Uterus (tissue), 4 donors: ENCODE results near the gene MARCKSL1. TPM values are rescaled to one million over a fixed set of nuclear protein-coding genes. Genes with fewer than 3 reads are reported as not detected.

ENCODE experiments used
- DNase-seq, 2 donors: peaks; one replicate each; pipeline ENCODE4 v3.0.0-alpha.2; 2019 to 2020
- H3K27ac ChIP-seq, 2 donors: fragments of 200-600 bp; sonication (generic); 1 replicate in 1 of 2; 2 replicates in 1 of 2; pipeline ENCODE4 v1.5.1; 2016 to 2018
- H3K27me3 ChIP-seq, 2 donors: fragments of 200-600 bp; sonication (generic); one replicate each; pipeline ENCODE4 v1.5.1; 2018 to 2019; ENCODE audit warnings: control low read depth in 1 of 2
- H3K36me3 ChIP-seq, 2 donors: fragments of 200-600 bp; sonication (generic); one replicate each; pipeline ENCODE4 v1.5.1; 2019; ENCODE audit warnings: control low read depth in 1 of 2
- H3K4me1 ChIP-seq, 2 donors: fragments of 200-600 bp; sonication (generic); one replicate each; pipeline ENCODE4 v1.5.1; 2018 to 2019; ENCODE audit warnings: control low read depth in 1 of 2
- H3K4me3 ChIP-seq, 2 donors: fragments of 200-600 bp; sonication (generic); 1 replicate in 1 of 2; 2 replicates in 1 of 2; pipeline ENCODE4 v1.5.1; 2018 to 2019; ENCODE audit warnings: mild to moderate bottlenecking in 1 of 2
- H3K9me3 ChIP-seq, 2 donors: fragments of 200-600 bp; sonication (generic); one replicate each; pipeline ENCODE4 v1.5.1; 2019; ENCODE audit warnings: control low read depth in 1 of 2
- POLR2A ChIP-seq, 2 donors: fragments of 450-650 bp; IDR thresholded peaks; one replicate each; pipeline ENCODE4 v1.6.1; 2016; ENCODE audit warnings: antibody characterized with exemption in 2 of 2, mild to moderate bottlenecking in 1 of 2, moderate library complexity in 1 of 2
- intact Hi-C: fragments of 100-400 bp; cut with DNase I; formaldehyde crosslinking; loops from one replicate; pipeline ENCODE4 v1.15.1; 2023; ENCODE audit warnings: low total_unique reads
- total RNA-seq, 4 donors: library from RNA; depleted of rRNA in 3 of 4; stranded (reverse); fragments of >200 nt in 3 of 4; gene quantifications; one replicate each; pipeline versions ENCODE4 v1.1.0 to v1.2.4, GENCODE V29; 2014 to 2023
- TF ChIP-seq, protein P1 (sequence below), 4 experiments: fragments of 200-600 bp in 2 of 4; fragments of 450-650 bp in 2 of 4; sonication (generic) in 2 of 4; IDR thresholded peaks; one replicate each; pipeline ENCODE4 v1.5.1; 2016 to 2019; ENCODE audit warnings: antibody characterized with exemption in 4 of 4, mild to moderate bottlenecking in 2 of 4, moderate library complexity in 1 of 4
- donor health status: DM: yes; HTN: yes; CAD: no.

Gene MARCKSL1
- total RNA-seq, 4 donors from 2014 or later, result 14.7 to 93.3 (median 53.0) TPM

DNA sequence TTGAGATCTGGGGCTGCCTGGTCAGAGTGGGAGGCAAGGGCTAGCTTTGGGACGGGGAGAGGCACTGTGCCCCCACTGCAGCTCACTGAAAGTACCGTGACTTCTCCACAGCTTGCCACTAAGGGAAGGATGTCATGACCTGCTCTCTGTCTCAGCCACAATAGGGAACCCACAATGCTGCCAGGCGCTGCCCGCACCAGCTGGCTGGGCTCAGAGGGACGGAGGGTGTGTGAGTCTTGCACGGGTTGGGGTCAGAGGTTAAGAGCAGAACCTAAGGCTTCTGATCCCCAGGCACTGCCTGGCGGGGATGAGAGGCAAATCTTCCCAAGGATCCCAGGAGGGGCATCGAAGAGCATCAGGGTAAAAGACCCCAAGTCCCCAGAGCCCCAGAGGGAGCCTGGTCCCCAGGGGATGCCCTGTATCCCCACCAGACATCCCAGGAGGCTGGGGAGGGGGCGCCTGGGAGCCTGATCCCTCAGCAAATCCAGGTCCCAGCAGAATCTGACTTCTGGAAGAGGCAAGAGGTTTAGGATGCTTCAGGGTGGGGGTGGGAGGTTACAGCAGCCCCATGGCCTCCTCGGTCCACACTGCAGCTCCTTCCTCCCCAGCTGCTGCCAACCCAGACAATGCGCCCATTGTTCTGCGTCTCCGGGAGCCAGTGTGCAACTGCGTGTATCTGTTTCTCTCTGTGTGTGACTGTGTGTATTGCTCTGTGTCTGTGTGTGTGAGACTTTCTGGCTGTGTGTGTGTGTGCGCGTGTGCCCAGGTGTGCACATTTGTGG lies 2.0 kb upstream of the MARCKSL1 start:
- Histone ChIP-seq H3K4me3 (no peak overlapping the region), H3K4me1 (peaks cover 0 to 4% of the 10 kb centered on the region in 2 donors), H3K27me3 (no peaks in the 10 kb centered on the region), H3K36me3 (no peaks in the 10 kb centered on the region), H3K9me3 (no peaks in the 10 kb centered on the region), H3K27ac (no peak overlapping the region)
- intact Hi-C loops, result no loop called here
- no peak for DNase-seq
- TF ChIP-seq, protein P1, sequence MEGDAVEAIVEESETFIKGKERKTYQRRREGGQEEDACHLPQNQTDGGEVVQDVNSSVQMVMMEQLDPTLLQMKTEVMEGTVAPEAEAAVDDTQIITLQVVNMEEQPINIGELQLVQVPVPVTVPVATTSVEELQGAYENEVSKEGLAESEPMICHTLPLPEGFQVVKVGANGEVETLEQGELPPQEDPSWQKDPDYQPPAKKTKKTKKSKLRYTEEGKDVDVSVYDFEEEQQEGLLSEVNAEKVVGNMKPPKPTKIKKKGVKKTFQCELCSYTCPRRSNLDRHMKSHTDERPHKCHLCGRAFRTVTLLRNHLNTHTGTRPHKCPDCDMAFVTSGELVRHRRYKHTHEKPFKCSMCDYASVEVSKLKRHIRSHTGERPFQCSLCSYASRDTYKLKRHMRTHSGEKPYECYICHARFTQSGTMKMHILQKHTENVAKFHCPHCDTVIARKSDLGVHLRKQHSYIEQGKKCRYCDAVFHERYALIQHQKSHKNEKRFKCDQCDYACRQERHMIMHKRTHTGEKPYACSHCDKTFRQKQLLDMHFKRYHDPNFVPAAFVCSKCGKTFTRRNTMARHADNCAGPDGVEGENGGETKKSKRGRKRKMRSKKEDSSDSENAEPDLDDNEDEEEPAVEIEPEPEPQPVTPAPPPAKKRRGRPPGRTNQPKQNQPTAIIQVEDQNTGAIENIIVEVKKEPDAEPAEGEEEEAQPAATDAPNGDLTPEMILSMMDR (IDR thresholded peaks at IDR 0.05), result no peak
- TF ChIP-seq POLR2A (IDR thresholded peaks at IDR 0.05), result no peak

DNA sequence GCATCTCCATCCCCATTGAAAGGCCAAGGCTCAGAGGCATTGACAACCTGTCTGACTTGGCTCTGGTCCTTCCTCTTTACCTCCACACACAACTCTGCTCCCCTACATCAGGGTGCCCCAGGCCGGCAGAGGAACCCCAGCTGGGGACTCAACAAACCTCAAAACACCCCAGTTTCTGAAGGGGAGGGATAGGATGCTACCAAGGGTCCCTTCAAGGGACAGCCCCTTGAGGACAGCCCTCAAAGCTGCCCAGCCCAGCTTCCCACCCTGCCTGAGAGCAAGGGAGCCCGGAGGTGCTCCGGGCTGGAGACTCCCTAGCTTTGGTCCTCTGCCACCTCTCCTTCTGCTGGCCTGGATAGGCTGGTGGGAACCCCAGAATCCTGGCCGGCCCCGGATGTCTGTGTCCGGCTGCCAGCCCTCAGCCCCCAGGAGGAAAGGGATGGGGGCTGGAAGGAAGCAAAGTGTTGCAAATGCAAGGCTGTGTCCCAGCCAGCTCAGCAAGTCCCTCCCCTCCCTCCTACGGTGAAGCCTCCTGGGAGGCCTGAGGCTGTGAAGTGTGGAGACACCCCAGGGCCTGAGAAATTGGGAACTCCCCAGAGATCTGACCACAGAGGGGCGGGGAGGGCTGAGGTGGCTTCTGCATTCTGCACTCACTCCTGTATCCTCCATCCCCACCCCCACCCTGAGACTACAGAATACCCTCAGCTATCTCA lies 1.1 kb upstream of the MARCKSL1 start:
- DNase-seq, result peak in 1 of 2 donors; percentile 30
- intact Hi-C loops, result no loop called here
- no peak for TF ChIP-seq POLR2A (IDR thresholded peaks at IDR 0.05)
- TF ChIP-seq, protein P1 (IDR thresholded peaks at IDR 0.05), result no peak
- Histone ChIP-seq H3K27ac (peak overlapping the region; percentile 72 to 82), H3K4me3 (no peak overlapping the region), H3K4me1 (peaks cover 0 to 4% of the 10 kb centered on the region in 2 donors), H3K36me3 (no peaks in the 10 kb centered on the region), H3K27me3 (no peaks in the 10 kb centered on the region), H3K9me3 (no peaks in the 10 kb centered on the region)

GRCh38 chr1:32336591-32336932 lies 529 bp upstream of the MARCKSL1 start:
- no peak for DNase-seq
- Histone ChIP-seq H3K4me1 (peaks cover 0 to 4% of the 10 kb centered on the region in 2 donors), H3K27ac (peak overlapping the region; percentile 72 to 82), H3K4me3 (peak overlapping the region; percentile 45 to 81), H3K27me3 (no peaks in the 10 kb centered on the region), H3K9me3 (no peaks in the 10 kb centered on the region), H3K36me3 (no peaks in the 10 kb centered on the region)
- TF ChIP-seq POLR2A (IDR thresholded peaks at IDR 0.05), result no peak
- TF ChIP-seq, protein P1 (IDR thresholded peaks at IDR 0.05), result no peak
- intact Hi-C loops, result no loop called here

- no peak for DNase-seq
- H3K4me3 ChIP-seq, result peak overlapping the region; percentile 45 to 81
- TF ChIP-seq POLR2A (IDR thresholded peaks at IDR 0.05), result no peak
- TF ChIP-seq, protein P1 (IDR thresholded peaks at IDR 0.05), result no peak
- intact Hi-C loops, result no loop called here
- H3K9me3 ChIP-seq, result no peaks in the 10 kb centered on the region
- no peaks in the 10 kb centered on the region for H3K36me3 ChIP-seq
- H3K4me1 ChIP-seq, result peaks cover 0 to 4% of the 10 kb centered on the region in 2 donors
- H3K27ac ChIP-seq, result peak overlapping the region; percentile 72 to 82
- no peaks in the 10 kb centered on the region for H3K27me3 ChIP-seq
Measured at GRCh38 chr1:32335535-32335789, 571 bp downstream of the MARCKSL1 start.

DNA sequence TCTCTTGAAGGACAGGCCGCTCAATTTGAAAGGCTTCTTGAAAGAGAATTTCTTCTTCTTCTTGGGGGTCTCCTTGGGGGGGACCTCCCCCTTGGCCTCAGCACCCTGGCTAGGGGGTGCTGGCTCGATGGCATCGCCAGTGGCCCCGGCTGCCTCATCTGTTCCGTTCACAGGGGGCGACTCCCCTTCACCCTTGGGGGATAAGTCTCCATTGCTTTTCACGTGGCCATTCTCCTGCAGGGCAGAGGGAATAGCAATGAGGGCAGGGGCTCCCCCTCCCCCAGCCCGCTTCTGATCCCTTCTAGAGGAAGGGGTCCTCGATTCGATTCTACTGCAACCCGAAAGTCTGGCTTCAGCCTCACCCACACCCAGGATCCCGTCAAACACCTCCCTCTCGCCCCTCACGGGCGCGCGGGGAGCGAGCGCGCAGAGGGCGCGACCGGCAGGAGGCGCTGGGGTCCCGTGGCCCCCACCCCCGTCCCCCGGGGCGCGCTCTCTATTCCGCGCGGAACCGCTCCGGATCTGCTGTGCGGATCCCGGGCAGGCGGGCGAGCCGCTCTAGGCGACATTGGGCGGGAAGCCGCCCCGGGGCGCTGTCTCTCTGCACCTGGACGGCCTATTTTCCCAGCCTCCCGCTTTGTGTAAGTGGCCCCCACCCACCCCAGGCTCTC lies 1.0 kb downstream of the MARCKSL1 start:
- intact Hi-C loops, result no loop called here

More for the DNA sequence above, 1.0 kb downstream of the MARCKSL1 start:
- Histone ChIP-seq H3K4me1 (peaks cover 0 to 4% of the 10 kb centered on the region in 2 donors), H3K4me3 (peak overlapping the region; percentile 45 to 81), H3K36me3 (no peaks in the 10 kb centered on the region), H3K9me3 (no peaks in the 10 kb centered on the region), H3K27me3 (no peaks in the 10 kb centered on the region), H3K27ac (peak overlapping the region; percentile 72 to 82)
- peak; percentile 58 to 62 for DNase-seq
- TF ChIP-seq, protein P1 (IDR thresholded peaks at IDR 0.05), result peak; percentile 60 to 90 (median 81)
- peak in 1 of 2 donors; percentile 27 for TF ChIP-seq POLR2A (IDR thresholded peaks at IDR 0.05)
